Fibroblast of upper back skin (primary cell): Measurements from ENCODE around the gene RHEX.
"Not testable (repeated sequence)": the region's sequence is repeated elsewhere in the genome, so short reads cannot be mapped to it uniquely, and the experiment has no call there.

Experiments
- DNase-seq: peaks from one replicate; pipeline ENCODE4 v3.0.0-alpha.2; 2013

The RHEX gene

DNA sequence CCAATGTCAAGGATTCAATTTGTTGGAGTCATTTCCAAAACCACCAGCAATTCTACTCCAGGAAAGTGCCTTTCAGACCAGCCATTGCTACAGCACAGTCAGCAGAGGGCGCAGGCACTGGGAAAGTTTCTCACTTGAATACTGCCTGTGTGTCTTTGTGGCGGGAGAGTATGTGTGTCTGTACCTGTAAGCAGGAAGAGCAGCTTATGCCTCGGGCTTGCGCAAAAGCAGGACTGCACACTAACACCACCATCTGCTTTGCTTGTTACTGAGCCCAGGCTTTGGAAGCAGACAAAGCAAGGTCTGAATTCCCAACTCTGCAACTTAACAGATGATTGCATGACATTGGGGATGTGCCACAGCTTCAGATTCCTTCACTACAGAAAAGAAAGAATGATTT lies 22.3 kb upstream of the RHEX start:
- peak; percentile 69 for DNase-seq

DNA sequence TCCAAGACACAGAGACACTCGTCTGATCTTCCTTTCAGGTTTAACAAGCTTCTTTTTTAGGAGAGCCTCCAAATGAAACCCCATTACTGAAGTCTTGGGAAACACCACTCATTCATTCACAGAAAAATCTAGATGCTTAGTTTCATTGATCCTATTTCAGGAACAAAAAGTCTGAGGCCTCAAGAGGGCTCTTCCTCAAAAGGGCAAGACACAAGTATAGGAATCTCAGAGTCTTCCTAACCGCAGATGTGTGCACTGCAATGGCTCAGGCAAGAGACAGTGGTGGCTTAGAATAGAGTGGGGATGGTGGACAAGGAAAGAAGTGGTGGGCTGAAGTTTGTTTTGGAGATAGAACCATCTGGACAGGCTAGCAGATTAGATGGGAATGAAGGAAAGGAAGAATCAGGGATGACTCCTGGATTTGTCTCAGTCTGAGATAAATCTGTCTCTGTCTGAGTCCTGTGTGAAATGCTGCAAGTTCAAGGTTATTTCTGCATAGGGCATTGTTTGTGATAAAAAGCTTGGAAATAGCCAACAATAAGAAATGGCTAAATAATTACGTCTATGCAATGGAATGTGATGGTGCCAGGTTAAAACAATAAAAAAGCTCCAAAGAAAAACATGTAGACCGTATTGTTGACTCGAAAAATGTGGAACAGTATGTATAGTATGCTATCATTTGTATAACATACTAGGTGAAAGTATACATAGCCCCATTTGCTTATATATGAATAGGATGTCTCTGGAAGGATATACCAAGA lies 20.4 kb upstream of the RHEX start:
- DNase-seq, result no peak

DNA sequence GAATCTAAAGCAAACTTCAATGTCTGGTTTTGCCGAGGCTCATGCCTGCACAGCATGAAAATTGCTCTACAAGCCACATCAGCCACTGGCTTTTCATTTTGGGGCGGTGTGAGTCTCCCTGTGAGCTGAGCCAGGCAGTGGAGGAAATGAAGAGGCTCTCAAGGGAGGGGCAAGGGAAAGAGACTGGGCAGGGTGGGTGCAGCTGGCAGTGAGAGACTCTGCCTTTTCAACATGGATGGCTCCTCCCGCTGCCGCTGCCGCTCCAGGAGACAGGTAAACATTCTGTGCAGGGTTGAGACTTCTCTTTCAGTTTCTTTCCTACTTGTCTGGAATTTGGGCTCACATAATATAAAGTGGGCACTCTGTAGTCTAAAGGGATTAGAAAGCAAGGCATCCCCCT lies 17.9 kb upstream of the RHEX start:
- no peak for DNase-seq

GRCh38 chr1:206036663-206037455 lies 16.1 kb upstream of the RHEX start:
- no peak for DNase-seq

DNA sequence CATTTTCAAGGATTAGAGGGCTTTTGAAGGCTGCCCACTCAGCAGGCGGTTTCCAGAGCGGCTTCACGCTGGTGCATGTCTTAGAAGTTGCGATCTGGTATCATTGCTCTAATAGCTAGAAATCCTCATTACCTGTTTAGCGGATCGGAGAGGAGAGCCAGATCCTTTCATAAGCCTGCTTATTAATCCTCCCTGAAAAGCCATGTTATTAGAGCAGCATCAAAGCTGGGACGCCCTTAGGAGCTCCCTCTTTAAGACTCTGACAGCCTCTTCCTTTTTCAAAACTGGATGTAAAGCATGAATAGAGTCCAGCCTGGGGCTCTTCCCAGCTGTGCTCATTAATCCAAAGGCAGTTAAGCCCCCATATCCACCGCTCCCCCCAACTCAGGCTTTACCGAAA lies 15.4 kb upstream of the RHEX start:
- DNase-seq, result no peak

DNA sequence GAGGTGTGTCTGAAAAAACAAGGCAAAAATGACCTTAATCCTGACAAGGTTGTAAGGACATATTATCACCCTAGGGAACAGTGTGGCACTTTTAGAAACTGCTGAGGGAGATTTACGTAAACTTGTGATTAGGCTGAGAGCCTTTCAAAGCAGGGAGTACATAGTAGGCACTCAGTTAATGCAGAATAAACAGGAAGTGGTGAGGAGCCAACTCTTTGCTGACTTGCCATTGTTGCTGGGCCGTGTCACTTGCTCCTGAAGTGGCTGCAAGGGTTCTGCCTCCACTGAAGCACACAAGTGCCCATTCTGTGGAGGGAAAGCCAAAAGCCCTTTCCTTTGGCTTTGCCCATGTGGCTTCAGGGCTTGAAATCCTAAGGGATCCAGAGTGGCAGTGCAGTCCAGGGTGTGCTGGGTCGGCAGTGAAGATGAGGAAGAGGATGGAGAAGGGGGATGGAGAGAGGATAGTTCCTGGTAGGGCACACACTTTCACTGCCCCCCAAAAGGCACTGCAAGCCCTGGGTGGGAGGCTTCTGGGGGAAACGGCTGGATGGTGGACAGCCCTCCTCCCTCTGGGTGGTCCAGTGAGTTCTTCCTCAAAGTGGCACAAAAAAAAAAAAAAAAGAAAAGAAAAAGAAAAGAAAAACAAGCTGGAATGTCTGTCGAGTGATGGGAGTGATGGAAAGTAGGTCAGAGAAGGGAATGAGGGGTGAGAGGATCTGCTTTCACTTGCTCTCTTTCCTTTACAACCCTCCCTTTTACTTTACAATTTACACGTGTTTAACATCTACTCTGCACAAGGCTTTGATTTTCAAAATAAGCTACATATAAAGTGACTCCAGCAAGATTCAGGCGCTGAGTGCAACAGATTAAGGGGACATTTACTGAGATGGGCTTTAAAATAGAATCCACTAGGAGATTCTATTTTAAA lies 13.7 kb upstream of the RHEX start:
- DNase-seq, result no peak

- no peak for DNase-seq
These were observed 12.6 kb upstream of the RHEX start for GRCh38 chr1:206040328-206040727.

- DNase-seq, result no peak
These were observed 11.3 kb upstream of the RHEX start for GRCh38 chr1:206041640-206042039.

DNA sequence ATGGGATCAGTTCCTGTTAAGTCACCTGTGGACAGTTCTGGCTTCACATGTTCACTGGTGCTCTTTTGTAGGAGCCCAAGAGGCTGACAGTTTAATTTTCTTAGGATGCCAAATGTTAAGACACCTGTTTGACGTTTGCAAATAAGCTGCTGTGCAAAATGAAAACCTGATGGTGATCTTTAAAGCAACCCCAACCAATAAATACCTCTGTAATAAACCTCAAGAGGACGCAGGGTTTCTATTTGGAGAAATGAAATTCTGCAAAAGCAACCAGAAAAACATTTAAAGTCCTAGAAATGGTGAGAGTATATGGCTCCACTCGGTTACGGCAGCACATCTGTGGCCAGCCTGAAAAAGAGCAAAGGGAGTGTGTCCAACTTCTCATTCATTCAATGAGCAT lies 5.7 kb upstream of the RHEX start:
- no peak for DNase-seq

GRCh38 chr1:206048582-206048981 lies 4.4 kb upstream of the RHEX start:
- DNase-seq, result no peak

GRCh38 chr1:206049293-206049692 lies 3.7 kb upstream of the RHEX start:
- no peak for DNase-seq

DNA sequence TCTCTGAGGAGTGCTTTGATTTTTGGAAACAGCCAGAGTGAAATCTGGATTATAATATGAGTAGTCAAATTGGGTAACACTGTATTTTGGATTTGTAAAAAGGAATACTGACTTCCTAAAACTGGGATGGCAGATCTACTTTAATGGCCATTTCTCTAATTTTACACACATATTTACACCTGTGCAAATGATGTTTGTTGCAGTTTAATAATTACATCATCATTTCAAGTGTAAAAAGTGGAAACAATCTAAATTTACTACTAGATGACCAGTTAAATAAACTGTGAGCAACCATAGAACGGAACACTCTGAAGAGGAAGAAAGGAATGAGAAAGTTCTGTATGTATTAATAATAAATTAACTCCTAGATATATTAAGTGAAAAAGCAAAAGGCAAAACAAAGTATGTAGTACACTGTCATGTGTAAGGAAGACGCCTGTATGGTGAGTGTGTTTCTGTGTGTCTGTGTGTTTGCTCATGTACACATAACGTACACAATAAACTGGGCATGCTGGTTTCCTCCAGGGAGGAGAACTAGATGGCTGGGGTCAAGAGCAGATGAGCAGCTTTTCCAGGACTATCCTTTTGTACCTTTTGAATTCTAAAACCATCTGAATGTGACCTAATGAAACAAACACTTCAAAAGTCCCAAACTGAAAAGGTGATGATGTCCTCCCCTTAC lies 2.9 kb upstream of the RHEX start:
- no peak for DNase-seq

- DNase-seq, result no peak
These were observed 2.2 kb upstream of the RHEX start for GRCh38 chr1:206050655-206051235.

GRCh38 chr1:206052231-206052865 lies 625 bp upstream of the RHEX start:
- not testable (repeated sequence) for DNase-seq

DNA sequence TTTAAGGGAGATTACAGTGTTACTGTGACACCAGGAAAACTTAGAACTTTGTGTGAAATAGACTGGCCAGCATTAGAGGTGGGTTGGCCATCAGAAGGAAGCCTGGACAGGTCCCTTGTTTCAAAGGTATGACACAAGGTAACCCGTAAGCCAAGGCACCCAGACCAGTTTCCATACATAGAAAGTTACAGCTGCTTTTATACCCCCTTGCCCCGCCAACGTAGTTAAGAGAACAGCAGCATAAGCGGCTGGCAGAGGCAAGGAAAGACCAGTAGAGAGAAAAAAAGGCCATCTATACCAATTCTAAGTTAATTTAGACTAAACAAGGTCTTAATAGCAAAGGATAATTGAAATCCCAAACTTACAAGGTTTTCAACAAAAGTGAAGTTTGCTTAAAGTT lies 643 bp downstream of the RHEX start:
- not testable (repeated sequence) for DNase-seq

- DNase-seq, result not testable (repeated sequence)
These were observed 2.2 kb downstream of the RHEX start for GRCh38 chr1:206055069-206055625.

- DNase-seq, result not testable (repeated sequence)
These were observed 2.8 kb downstream of the RHEX start for GRCh38 chr1:206055639-206056323.

DNA sequence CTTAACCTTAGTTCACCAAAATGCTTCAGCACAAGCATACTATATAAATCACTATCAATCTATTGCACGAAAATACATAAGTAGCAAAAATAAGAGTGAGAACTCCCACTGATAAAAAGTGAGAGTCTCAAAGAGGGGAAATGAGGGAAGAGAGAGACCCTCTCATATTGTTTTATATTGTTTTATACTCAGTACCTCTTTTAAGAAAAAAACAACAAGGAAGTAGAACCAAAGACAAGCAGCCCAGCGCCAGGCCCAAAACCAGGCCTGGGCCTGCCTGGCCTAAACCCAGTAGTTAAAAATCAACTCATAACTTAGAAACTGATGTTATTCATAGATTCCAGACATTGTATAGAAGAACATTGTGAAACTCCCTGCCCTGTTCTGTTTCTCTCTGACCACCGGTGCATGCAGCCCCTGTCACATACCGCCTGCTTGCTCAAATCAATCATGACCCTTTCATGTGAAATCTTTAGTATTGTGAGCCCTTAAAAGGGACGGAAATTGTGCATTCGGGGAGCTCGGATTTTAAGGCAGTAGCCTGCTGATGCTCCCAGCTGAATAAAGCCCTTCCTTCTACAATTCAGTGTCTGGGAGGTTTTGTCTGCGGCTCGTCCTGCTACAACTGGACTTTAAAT lies 5.4 kb downstream of the RHEX start:
- not testable (repeated sequence) for DNase-seq

- no peak for DNase-seq
These were observed 5.9 kb downstream of the RHEX start for GRCh38 chr1:206058927-206059292.

DNA sequence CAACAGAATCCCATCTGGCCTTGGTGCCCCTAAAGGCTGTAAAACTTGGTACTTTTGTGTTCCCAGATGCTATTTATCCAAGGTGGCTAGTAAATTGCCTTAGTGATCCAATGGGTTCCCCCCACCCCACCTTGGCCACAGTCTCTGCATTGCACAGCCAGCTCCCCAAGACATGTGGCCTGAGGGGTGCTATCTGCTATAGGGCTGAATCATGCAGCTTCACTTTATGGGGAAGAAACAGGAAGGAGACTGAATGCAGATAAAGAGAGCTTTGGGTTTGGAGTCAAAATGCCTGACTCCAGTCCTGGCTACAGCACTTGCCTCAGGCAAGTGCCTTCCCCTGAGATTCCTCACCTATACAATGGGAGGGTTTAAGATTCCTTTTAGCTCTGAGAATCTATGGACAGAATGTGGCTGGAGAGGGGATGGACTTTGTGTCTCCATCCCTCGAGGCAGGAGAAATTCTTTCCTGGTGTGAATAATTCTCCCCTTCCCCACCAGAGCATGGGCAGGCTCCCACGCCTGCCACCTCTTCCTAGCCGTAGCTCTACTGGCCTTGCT lies 6.5 kb downstream of the RHEX start:
- DNase-seq, result no peak
